ENCODE results near the gene NRF1. TPM values are rescaled to one million over a fixed set of nuclear protein-coding genes. Genes with fewer than 3 reads are reported as not detected.

The NRF1 gene
- total and polyA plus RNA-seq, 9 donors, result 11.5 to 33.5 (median 21.7) TPM

DNA sequence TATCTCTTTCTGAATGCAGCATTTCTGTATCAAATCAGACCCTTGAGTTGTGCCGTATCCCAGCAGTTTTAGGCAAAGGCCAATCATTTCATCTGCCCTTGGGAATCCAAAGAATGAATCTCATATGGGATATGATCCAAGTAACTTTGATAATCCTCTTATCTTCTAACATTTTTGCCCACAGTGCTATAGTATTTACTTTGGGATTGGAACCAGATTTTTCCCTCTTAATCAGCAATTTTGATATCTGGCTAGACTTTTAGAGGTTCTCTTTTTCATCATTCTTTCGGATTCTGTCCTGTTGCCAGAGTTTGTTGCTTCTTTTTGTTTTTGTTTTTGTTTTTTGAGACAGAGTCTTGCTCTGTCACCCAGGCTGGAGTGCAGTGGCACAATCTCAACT lies 118.0 kb downstream of the NRF1 start:
- DNase-seq, result no peak
- TF ChIP-seq, protein P1, sequence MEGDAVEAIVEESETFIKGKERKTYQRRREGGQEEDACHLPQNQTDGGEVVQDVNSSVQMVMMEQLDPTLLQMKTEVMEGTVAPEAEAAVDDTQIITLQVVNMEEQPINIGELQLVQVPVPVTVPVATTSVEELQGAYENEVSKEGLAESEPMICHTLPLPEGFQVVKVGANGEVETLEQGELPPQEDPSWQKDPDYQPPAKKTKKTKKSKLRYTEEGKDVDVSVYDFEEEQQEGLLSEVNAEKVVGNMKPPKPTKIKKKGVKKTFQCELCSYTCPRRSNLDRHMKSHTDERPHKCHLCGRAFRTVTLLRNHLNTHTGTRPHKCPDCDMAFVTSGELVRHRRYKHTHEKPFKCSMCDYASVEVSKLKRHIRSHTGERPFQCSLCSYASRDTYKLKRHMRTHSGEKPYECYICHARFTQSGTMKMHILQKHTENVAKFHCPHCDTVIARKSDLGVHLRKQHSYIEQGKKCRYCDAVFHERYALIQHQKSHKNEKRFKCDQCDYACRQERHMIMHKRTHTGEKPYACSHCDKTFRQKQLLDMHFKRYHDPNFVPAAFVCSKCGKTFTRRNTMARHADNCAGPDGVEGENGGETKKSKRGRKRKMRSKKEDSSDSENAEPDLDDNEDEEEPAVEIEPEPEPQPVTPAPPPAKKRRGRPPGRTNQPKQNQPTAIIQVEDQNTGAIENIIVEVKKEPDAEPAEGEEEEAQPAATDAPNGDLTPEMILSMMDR (IDR thresholded peaks at IDR 0.05), result no peak
- TF ChIP-seq POLR2A (IDR thresholded peaks at IDR 0.05) (no peak), EP300 (IDR thresholded peaks at IDR 0.05) (no peak)
- no peaks in the 10 kb centered on the region for H3K4me1 ChIP-seq (ENCODE audit: insufficient read depth)
- WGBS, 3 donors, result 65 to 72% (median 68%) methylated on average over 2 of the region's 2 CpGs
- intact Hi-C loops (cut with DNase I), result no loop called here
- no peak overlapping the region for H3K27ac ChIP-seq
- no peaks in the 10 kb centered on the region for H3K27me3 ChIP-seq
- no peaks in the 10 kb centered on the region for H3K9me3 ChIP-seq
- no peaks in the 10 kb centered on the region for H3K36me3 ChIP-seq
- H3K4me3 ChIP-seq, result no peak overlapping the region

DNA sequence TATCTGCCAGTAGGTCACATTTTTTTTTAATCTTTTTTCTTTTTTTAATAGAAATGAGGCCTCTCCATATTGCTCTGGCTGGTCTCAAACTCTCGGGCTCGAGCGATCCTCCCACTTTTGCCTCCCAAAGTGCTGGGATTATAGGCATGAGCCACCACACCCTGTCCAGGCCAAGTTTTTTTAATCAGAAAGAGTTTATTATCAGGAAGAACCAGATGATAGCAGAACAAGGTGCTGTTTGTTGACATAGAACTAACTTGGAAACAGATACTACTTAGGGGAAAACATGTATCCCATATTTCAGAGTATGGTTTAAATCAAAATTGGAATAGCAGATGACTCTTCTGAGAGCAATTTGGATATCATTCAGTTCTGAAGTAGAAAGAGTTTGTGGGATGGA lies 118.6 kb downstream of the NRF1 start:
- intact Hi-C loops (cut with DNase I), result no loop called here
- 97 to 98% (median 97%) methylated on average over 3 of the region's 3 CpGs for WGBS, 3 donors
- Histone ChIP-seq H3K36me3 (no peaks in the 10 kb centered on the region), H3K27me3 (no peaks in the 10 kb centered on the region), H3K9me3 (no peaks in the 10 kb centered on the region), H3K4me3 (no peak overlapping the region), H3K4me1 (ENCODE audit: insufficient read depth) (no peaks in the 10 kb centered on the region), H3K27ac (no peak overlapping the region)
- no peak for DNase-seq
- TF ChIP-seq, protein P1 (IDR thresholded peaks at IDR 0.05), result no peak
- TF ChIP-seq POLR2A (IDR thresholded peaks at IDR 0.05) (no peak), EP300 (IDR thresholded peaks at IDR 0.05) (no peak)

DNA sequence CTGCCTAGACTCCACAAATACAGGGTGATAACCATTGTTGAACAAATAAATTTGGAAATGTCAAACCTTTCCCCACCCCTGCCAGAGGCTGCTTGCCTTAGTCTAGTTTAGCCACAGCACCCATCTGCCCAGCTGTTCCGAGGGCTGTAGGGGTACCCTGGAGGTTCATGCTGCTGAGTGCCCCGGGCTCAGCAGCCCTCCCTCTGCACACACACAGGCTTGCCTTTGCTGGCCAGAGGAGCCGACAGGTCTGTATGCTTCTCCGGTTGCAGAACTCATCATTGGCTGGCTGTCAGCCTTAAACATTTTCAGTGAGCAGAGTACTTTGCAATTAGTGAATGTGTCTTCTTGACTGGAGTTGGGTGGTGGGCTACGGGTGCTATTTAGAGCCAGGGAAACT lies 122.9 kb downstream of the NRF1 start:
- Histone ChIP-seq H3K4me1 (ENCODE audit: insufficient read depth) (peaks cover 1% of the 10 kb centered on the region), H3K27ac (no peak overlapping the region), H3K36me3 (no peaks in the 10 kb centered on the region), H3K27me3 (no peaks in the 10 kb centered on the region), H3K4me3 (no peak overlapping the region), H3K9me3 (no peaks in the 10 kb centered on the region)
- WGBS, 3 donors, result 64 to 74% (median 73%) methylated on average over 5 of the region's 5 CpGs
- TF ChIP-seq POLR2A (IDR thresholded peaks at IDR 0.05), result no peak
- TF ChIP-seq EP300 (IDR thresholded peaks at IDR 0.05), result no peak
- TF ChIP-seq, protein P1 (IDR thresholded peaks at IDR 0.05), result no peak
- intact Hi-C loops (cut with DNase I), result no loop called here
- no peak for DNase-seq

DNA sequence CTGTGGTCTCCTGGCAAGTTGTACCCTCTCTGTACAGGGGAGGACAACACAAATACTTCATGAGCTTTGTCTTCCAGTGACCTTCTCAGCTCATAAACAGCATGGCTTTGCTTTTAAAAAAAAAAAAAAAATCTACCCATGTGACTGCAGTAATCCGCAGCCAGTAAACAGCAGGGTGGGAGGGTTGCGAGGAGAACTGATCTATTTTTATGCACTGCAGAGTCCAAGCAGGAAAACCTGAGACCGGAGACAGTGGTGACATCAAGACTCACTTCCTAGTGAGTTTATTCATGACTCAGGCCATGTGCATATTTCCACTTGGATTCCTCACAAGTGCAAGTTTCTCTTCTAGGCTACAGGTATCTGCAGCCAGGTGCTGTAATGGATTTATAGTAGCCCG lies 127.9 kb downstream of the NRF1 start:
- H3K9me3 ChIP-seq, result no peaks in the 10 kb centered on the region
- no peaks in the 10 kb centered on the region for H3K36me3 ChIP-seq
- no peaks in the 10 kb centered on the region for H3K27me3 ChIP-seq
- intact Hi-C loops (cut with DNase I), result no loop called here
- H3K4me1 ChIP-seq (ENCODE audit: insufficient read depth), result peaks cover 1% of the 10 kb centered on the region
- peak in 2 of 5 donors; percentile 27 to 32 for DNase-seq
- no peak overlapping the region for H3K27ac ChIP-seq
- 31 to 45% (median 43%) methylated on average over 4 of the region's 4 CpGs for WGBS, 3 donors
- TF ChIP-seq EP300 (IDR thresholded peaks at IDR 0.05), result no peak
- no peak for TF ChIP-seq POLR2A (IDR thresholded peaks at IDR 0.05)
- TF ChIP-seq, protein P1 (IDR thresholded peaks at IDR 0.05), result no peak
- no peak overlapping the region for H3K4me3 ChIP-seq

Data from ovary (tissue), 9 donors.